Caco-2 (cell line): ENCODE measurements around the gene QSER1. TPM values are rescaled to one million over a fixed set of nuclear protein-coding genes. Genes with fewer than 3 reads are reported as not detected.

Experiments used
- BruUV-seq: library from RNA; stranded (reverse); fragments of 400-500 nt; replicated peaks from 2 replicates; lab custom pipeline; 2021; lab: Mats Ljungman, UMichigan
- CTCF ChIA-PET: fragments of 300-600 bp; sonication (Branson Sonifier 250); formaldehyde crosslinking; loops from one replicate; lab custom pipeline; 2022; ENCODE audit warnings: antibody characterized with exemption; lab: Charles Lee
- POLR2A ChIA-PET: fragments of 300-600 bp; sonication (Branson Sonifier 250); formaldehyde crosslinking; loops from one replicate; lab custom pipeline; 2022; ENCODE audit warnings: antibody characterized with exemption; lab: Charles Lee
- DNase-seq, 2 experiments: peaks; one replicate each; pipeline versions ENCODE4 v3.0.0 to v3.0.0-alpha.2; 2020 to 2022
- H3K27me3 ChIP-seq: replicated peaks from 2 replicates; pipeline ENCODE4 v1.6.0; 2011; ENCODE audit warnings: low read length; ENCODE audit not compliant: control insufficient read depth, insufficient read depth
- H3K36me3 ChIP-seq: 2 replicates; pipeline ENCODE4 v1.5.1; 2011; ENCODE audit warnings: low read length; ENCODE audit not compliant: control insufficient read depth, insufficient read depth
- H3K4me1 ChIP-seq: fragments of 250-450 bp; sonication (Bioruptor Pico); 2 replicates; pipeline ENCODE4 v1.5.1; 2020; ENCODE audit warnings: mild to moderate bottlenecking
- H3K4me3 ChIP-seq: 2 replicates; pipeline ENCODE4 v1.5.1; 2011; ENCODE audit warnings: low read depth, mild to moderate bottlenecking, control low read depth, low read length
- H3K9me3 ChIP-seq: fragments of 250-450 bp; sonication (Bioruptor Pico); 2 replicates; pipeline ENCODE4 v1.5.1; 2020; ENCODE audit warnings: mild to moderate bottlenecking, moderate library complexity
- H3K27ac Mint-ChIP-seq: one replicate; pipeline ENCODE4 v1.8.0; 2022; ENCODE audit warnings: mixed read lengths; ENCODE audit not compliant: unreplicated experiment
- H3K27me3 Mint-ChIP-seq: one replicate; pipeline ENCODE4 v1.8.0; 2022; ENCODE audit warnings: mixed read lengths; ENCODE audit not compliant: insufficient read depth, unreplicated experiment
- H3K36me3 Mint-ChIP-seq: one replicate; pipeline ENCODE4 v1.8.0; 2022; ENCODE audit warnings: mild to moderate bottlenecking, mixed read lengths; ENCODE audit not compliant: insufficient read depth, unreplicated experiment
- H3K4me1 Mint-ChIP-seq: one replicate; pipeline ENCODE4 v1.8.0; 2022; ENCODE audit warnings: low read depth, mixed read lengths; ENCODE audit not compliant: unreplicated experiment
- H3K4me3 Mint-ChIP-seq: one replicate; pipeline ENCODE4 v1.8.0; 2022; ENCODE audit warnings: mild to moderate bottlenecking, moderate library complexity, mixed read lengths; ENCODE audit not compliant: unreplicated experiment
- H3K9me3 Mint-ChIP-seq: one replicate; pipeline ENCODE4 v1.8.0; 2022; ENCODE audit warnings: mixed read lengths; ENCODE audit not compliant: unreplicated experiment
- CTCF ChIP-seq, 2 experiments: fragments of 200-600 bp in 1 of 2; IDR thresholded peaks; 1 replicate in 1 of 2; 2 replicates in 1 of 2; pipeline versions ENCODE4 v1.5.1 to v1.8.0; 2011 to 2022; ENCODE audit warnings: antibody characterized with exemption in 1 of 2, control low read depth in 1 of 2, inconsistent platforms in 1 of 2, low read depth in 1 of 2, low read length in 1 of 2, mild to moderate bottlenecking in 1 of 2, moderate library complexity in 1 of 2; ENCODE audit not compliant: insufficient read depth in 1 of 2, severe bottlenecking in 1 of 2, unreplicated experiment in 1 of 2
- intact Hi-C: fragments of 100-400 bp; cut with micrococcal nuclease; formaldehyde crosslinking; loops from one replicate; pipeline ENCODE4 v1.10.0; 2022; ENCODE audit not compliant: unreplicated experiment
- total RNA-seq: library from RNA; stranded (reverse); gene quantifications from 2 replicates; pipeline ENCODE4 v1.2.3, GENCODE V29; 2022

QSER1 gene
- total RNA-seq, 1 experiment from 2014 or later = 45.0 TPM

- BruUV-seq = no TSS peak
- Mint-ChIP-seq H3K9me3 (no peaks in the 10 kb centered on the region), H3K27ac (no peak overlapping the region), H3K4me1 (peaks cover 7% of the 10 kb centered on the region), H3K27me3 (no peaks in the 10 kb centered on the region), H3K36me3 (peaks cover 9% of the 10 kb centered on the region), H3K4me3 (no peak overlapping the region)
- Histone ChIP-seq H3K9me3 (no peaks in the 10 kb centered on the region), H3K27me3 (no peaks in the 10 kb centered on the region), H3K4me3 (no peak overlapping the region), H3K4me1 (peaks cover 11% of the 10 kb centered on the region), H3K36me3 (no peaks in the 10 kb centered on the region)
- ChIA-PET POLR2A (no interaction called here), CTCF (no interaction called here)
- DNase-seq = no peak
- TF ChIP-seq CTCF (IDR thresholded peaks at IDR 0.05; ENCODE audit: insufficient read depth in 1 of 2, low read depth in 1 of 2, low read length in 1 of 2, severe bottlenecking in 1 of 2, unreplicated experiment in 1 of 2) = no peak
- intact Hi-C loops = no loop called here
Measured at GRCh38 chr11:32888805-32889204, 3.8 kb upstream of the QSER1 start.

- Mint-ChIP-seq H3K4me3 (peak overlapping the region; percentile 91), H3K9me3 (no peaks in the 10 kb centered on the region), H3K4me1 (peaks cover 7% of the 10 kb centered on the region), H3K36me3 (peaks cover 9% of the 10 kb centered on the region), H3K27ac (peak overlapping the region; percentile 87), H3K27me3 (no peaks in the 10 kb centered on the region)
- no peak for DNase-seq
- Histone ChIP-seq H3K36me3 (no peaks in the 10 kb centered on the region), H3K4me3 (peak overlapping the region; percentile 96), H3K4me1 (peaks cover 23% of the 10 kb centered on the region), H3K27me3 (no peaks in the 10 kb centered on the region), H3K9me3 (no peaks in the 10 kb centered on the region)
- intact Hi-C loops = loop anchor here (5.0 kb wide), 2 partner anchors 176 to 366 kb away; partner anchors contain the start of gene HIPK3
- CTCF ChIA-PET = interaction anchor here (1.0 kb wide), 1 partner anchor 148 kb away, joined by 3 read pairs; the partner anchor contains the start of gene TCP11L1
- no peak for TF ChIP-seq CTCF (IDR thresholded peaks at IDR 0.05; ENCODE audit: insufficient read depth in 1 of 2, low read depth in 1 of 2, low read length in 1 of 2, severe bottlenecking in 1 of 2, unreplicated experiment in 1 of 2)
- POLR2A ChIA-PET = no interaction called here
- no TSS peak for BruUV-seq
Measured at GRCh38 chr11:32890843-32891656, 1.6 kb upstream of the QSER1 start.

GRCh38 chr11:32891657-32892354 lies 805 bp upstream of the QSER1 start:
- intact Hi-C loops = loop anchor here (2.0 to 5.0 kb wide), 3 partner anchors 83 to 365 kb away; partner anchors contain the start of gene HIPK3
- Histone ChIP-seq H3K9me3 (no peaks in the 10 kb centered on the region), H3K4me3 (peak overlapping the region; percentile 96), H3K4me1 (peaks cover 23% of the 10 kb centered on the region), H3K36me3 (no peaks in the 10 kb centered on the region), H3K27me3 (no peaks in the 10 kb centered on the region)
- peak overlapping the region; percentile 87 for H3K27ac Mint-ChIP-seq
- H3K36me3 Mint-ChIP-seq = peaks cover 9% of the 10 kb centered on the region
- H3K4me3 Mint-ChIP-seq = peak overlapping the region; percentile 91
- no peaks in the 10 kb centered on the region for H3K9me3 Mint-ChIP-seq
- POLR2A ChIA-PET = interaction anchor here (1.0 to 2.4 kb wide), 2 partner anchors 27 to 308 kb away, joined by 3 to 6 read pairs; partner anchors contain the start of gene EIF3M
- TSS peak; percentile 66 for BruUV-seq
- H3K27me3 Mint-ChIP-seq = no peaks in the 10 kb centered on the region
- CTCF ChIA-PET = interaction anchor here (1.0 kb wide), 2 partner anchors 148 to 174 kb away, joined by 3 to 7 read pairs; partner anchors contain the start of gene TCP11L1
- TF ChIP-seq CTCF (IDR thresholded peaks at IDR 0.05; ENCODE audit: insufficient read depth in 1 of 2, low read depth in 1 of 2, low read length in 1 of 2, severe bottlenecking in 1 of 2, unreplicated experiment in 1 of 2) = no peak
- peaks cover 7% of the 10 kb centered on the region for H3K4me1 Mint-ChIP-seq
- no peak for DNase-seq
